ENCODE measurements around the gene MSH2. TPM values are rescaled to one million over a fixed set of nuclear protein-coding genes. Genes with fewer than 3 reads are reported as not detected.

The MSH2 gene
- total and polyA plus RNA-seq, 4 donors = 1.6 to 33.3 (median 3.8) TPM

DNA sequence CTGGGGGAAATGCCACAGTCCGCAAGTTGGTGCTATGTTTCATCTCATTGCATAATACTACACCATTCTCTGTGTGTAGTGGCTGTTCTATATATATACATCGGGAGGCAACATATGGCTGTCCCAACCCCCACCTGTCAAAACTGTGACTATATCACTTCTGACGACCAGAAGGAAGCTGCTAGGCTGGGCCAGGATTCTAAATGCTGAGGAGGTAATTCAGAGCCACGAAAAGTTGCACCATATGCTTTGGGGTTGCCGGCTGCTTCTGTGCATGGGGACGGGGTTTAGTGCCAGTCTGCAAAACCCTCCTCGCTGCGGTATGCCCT, 117.3 kb downstream of the MSH2 start:
- Histone ChIP-seq H3K36me3 (ENCODE audit: control insufficient read depth in 4 of 4, insufficient read depth in 3 of 4, low read depth in 1 of 4, low read length in 3 of 4) (no peaks in the 10 kb centered on the region), H3K27ac (ENCODE audit: low read depth in 1 of 2, low read length in 2 of 2) (no peak overlapping the region), H3K4me3 (ENCODE audit: low read depth in 1 of 3, low read length in 3 of 3) (peak overlapping the region in 1 of 3 donors; percentile 44), H3K4me1 (ENCODE audit: control insufficient read depth in 4 of 4, insufficient read depth in 4 of 4, low read length in 3 of 4) (peaks cover 7 to 11% (median 10%) of the 10 kb centered on the region in 4 donors), H3K9me3 (ENCODE audit: control insufficient read depth in 4 of 4, low read length in 3 of 4) (no peaks in the 10 kb centered on the region), H3K27me3 (ENCODE audit: control insufficient read depth in 4 of 4, insufficient read depth in 4 of 4, low read length in 3 of 4) (no peaks in the 10 kb centered on the region), H3K9ac (ENCODE audit: low read depth in 1 of 2, low read length in 2 of 2) (no peak overlapping the region)
- 54% methylated on average over 8 of the region's 8 CpGs for WGBS
- no peak for DNase-seq (ENCODE audit: low spot score)
- TF ChIP-seq NR2F2 (IDR thresholded peaks at IDR 0.05) (no peak), TAF1 (conservative IDR thresholded peaks at IDR 0.05) (no peak), HNF4A (conservative IDR thresholded peaks at IDR 0.05) (no peak), FOXA1 (IDR thresholded peaks at IDR 0.05) (no peak), GABPA (IDR thresholded peaks at IDR 0.05 in 1 of 2, conservative IDR thresholded peaks at IDR 0.05 in 1 of 2) (no peak), YY1 (IDR thresholded peaks at IDR 0.05) (no peak), FOXA2 (IDR thresholded peaks at IDR 0.05) (no peak), SP1 (IDR thresholded peaks at IDR 0.05) (no peak), RXRA (IDR thresholded peaks at IDR 0.05) (no peak), JUND (IDR thresholded peaks at IDR 0.05) (no peak), RAD21 (IDR thresholded peaks at IDR 0.05) (no peak), EGR1 (IDR thresholded peaks at IDR 0.05; ENCODE audit: low read depth in 2 of 2) (no peak), HNF4G (IDR thresholded peaks at IDR 0.05) (no peak)
- TF ChIP-seq, protein P1, sequence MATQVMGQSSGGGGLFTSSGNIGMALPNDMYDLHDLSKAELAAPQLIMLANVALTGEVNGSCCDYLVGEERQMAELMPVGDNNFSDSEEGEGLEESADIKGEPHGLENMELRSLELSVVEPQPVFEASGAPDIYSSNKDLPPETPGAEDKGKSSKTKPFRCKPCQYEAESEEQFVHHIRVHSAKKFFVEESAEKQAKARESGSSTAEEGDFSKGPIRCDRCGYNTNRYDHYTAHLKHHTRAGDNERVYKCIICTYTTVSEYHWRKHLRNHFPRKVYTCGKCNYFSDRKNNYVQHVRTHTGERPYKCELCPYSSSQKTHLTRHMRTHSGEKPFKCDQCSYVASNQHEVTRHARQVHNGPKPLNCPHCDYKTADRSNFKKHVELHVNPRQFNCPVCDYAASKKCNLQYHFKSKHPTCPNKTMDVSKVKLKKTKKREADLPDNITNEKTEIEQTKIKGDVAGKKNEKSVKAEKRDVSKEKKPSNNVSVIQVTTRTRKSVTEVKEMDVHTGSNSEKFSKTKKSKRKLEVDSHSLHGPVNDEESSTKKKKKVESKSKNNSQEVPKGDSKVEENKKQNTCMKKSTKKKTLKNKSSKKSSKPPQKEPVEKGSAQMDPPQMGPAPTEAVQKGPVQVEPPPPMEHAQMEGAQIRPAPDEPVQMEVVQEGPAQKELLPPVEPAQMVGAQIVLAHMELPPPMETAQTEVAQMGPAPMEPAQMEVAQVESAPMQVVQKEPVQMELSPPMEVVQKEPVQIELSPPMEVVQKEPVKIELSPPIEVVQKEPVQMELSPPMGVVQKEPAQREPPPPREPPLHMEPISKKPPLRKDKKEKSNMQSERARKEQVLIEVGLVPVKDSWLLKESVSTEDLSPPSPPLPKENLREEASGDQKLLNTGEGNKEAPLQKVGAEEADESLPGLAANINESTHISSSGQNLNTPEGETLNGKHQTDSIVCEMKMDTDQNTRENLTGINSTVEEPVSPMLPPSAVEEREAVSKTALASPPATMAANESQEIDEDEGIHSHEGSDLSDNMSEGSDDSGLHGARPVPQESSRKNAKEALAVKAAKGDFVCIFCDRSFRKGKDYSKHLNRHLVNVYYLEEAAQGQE (IDR thresholded peaks at IDR 0.05) = no peak
- TF ChIP-seq, protein P2, sequence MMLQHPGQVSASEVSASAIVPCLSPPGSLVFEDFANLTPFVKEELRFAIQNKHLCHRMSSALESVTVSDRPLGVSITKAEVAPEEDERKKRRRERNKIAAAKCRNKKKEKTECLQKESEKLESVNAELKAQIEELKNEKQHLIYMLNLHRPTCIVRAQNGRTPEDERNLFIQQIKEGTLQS (IDR thresholded peaks at IDR 0.05) = no peak
- TF ChIP-seq, protein P3, sequence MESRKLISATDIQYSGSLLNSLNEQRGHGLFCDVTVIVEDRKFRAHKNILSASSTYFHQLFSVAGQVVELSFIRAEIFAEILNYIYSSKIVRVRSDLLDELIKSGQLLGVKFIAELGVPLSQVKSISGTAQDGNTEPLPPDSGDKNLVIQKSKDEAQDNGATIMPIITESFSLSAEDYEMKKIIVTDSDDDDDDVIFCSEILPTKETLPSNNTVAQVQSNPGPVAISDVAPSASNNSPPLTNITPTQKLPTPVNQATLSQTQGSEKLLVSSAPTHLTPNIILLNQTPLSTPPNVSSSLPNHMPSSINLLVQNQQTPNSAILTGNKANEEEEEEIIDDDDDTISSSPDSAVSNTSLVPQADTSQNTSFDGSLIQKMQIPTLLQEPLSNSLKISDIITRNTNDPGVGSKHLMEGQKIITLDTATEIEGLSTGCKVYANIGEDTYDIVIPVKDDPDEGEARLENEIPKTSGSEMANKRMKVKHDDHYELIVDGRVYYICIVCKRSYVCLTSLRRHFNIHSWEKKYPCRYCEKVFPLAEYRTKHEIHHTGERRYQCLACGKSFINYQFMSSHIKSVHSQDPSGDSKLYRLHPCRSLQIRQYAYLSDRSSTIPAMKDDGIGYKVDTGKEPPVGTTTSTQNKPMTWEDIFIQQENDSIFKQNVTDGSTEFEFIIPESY (IDR thresholded peaks at IDR 0.05) = no peak
- TF ChIP-seq, protein P4, sequence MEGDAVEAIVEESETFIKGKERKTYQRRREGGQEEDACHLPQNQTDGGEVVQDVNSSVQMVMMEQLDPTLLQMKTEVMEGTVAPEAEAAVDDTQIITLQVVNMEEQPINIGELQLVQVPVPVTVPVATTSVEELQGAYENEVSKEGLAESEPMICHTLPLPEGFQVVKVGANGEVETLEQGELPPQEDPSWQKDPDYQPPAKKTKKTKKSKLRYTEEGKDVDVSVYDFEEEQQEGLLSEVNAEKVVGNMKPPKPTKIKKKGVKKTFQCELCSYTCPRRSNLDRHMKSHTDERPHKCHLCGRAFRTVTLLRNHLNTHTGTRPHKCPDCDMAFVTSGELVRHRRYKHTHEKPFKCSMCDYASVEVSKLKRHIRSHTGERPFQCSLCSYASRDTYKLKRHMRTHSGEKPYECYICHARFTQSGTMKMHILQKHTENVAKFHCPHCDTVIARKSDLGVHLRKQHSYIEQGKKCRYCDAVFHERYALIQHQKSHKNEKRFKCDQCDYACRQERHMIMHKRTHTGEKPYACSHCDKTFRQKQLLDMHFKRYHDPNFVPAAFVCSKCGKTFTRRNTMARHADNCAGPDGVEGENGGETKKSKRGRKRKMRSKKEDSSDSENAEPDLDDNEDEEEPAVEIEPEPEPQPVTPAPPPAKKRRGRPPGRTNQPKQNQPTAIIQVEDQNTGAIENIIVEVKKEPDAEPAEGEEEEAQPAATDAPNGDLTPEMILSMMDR (IDR thresholded peaks at IDR 0.05; ENCODE audit: low read depth, low read length, missing input control) = no peak
- TF ChIP-seq, protein P5, sequence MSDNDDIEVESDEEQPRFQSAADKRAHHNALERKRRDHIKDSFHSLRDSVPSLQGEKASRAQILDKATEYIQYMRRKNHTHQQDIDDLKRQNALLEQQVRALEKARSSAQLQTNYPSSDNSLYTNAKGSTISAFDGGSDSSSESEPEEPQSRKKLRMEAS (IDR thresholded peaks at IDR 0.05) = no peak
